GM12878 (cell line): ENCODE measurements around the gene KMO. TPM values are rescaled to one million over a fixed set of nuclear protein-coding genes. Genes with fewer than 3 reads are reported as not detected.

Source experiments
- ATAC-seq: fragments of 200-7000 bp; cut with Tn5 transposase; 3 replicates; pipeline ENCODE4 v1.9.1; 2020; ENCODE audit warnings: mild to moderate bottlenecking, moderate library complexity
- BruUV-seq: library from RNA; stranded (reverse); fragments of 400-500 nt; replicated peaks from 2 replicates; lab custom pipeline; 2021; lab: Mats Ljungman, UMichigan
- CTCF ChIA-PET: fragments of 300-600 bp; sonication (Branson Sonifier 250); formaldehyde crosslinking; extraction: SDS; loops from one replicate; lab custom pipeline; 2021; ENCODE audit warnings: inconsistent platforms; lab: Yijun Ruan, JAX
- POLR2A ChIA-PET: fragments of 350-600 bp; formaldehyde crosslinking; extraction: SDS; loops from one replicate; lab custom pipeline; 2021; ENCODE audit warnings: inconsistent platforms; lab: Charles Lee
- RAD21 ChIA-PET: fragments of 300-600 bp; sonication (Branson Sonifier 250); formaldehyde crosslinking; loops from one replicate; lab custom pipeline; 2023; ENCODE audit warnings: antibody characterized with exemption; ENCODE audit not compliant: unreplicated experiment; lab: Charles Lee
- SMC1A ChIA-PET: fragments of 300-600 bp; sonication (Branson Sonifier 250); formaldehyde crosslinking; loops from one replicate; lab custom pipeline; 2023; ENCODE audit not compliant: unreplicated experiment, uncharacterized antibody; lab: Charles Lee
- DNase-seq: peaks from one replicate; pipeline ENCODE4 v3.0.0-alpha.2; 2011; ENCODE audit warnings: low read depth, low spot score
- FAIRE-seq: peaks from 3 replicates; lab custom pipeline; 2011; peaks lifted over from hg19 to GRCh38; lab: Jason Lieb, UNC
- H2AFZ ChIP-seq: 2 replicates; pipeline ENCODE4 v1.6.0; 2011; ENCODE audit warnings: low read depth, low read length, control low read depth; ENCODE audit not compliant: control insufficient read depth
- H3K27ac ChIP-seq: 2 replicates; pipeline ENCODE4 v1.5.1; 2011; ENCODE audit warnings: control low read depth; ENCODE audit not compliant: control insufficient read depth, insufficient read depth
- H3K27me3 ChIP-seq, 2 experiments: replicated peaks in 1 of 2; 2 replicates each; pipeline versions ENCODE4 v1.6.0 to v1.6.1; 2011; ENCODE audit warnings: low read length in 1 of 2; ENCODE audit not compliant: control insufficient read depth in 2 of 2, insufficient read depth in 2 of 2
- H3K36me3 ChIP-seq, 2 experiments: 2 replicates each; pipeline ENCODE4 v1.5.1; 2011; ENCODE audit warnings: low read length in 1 of 2; ENCODE audit not compliant: control insufficient read depth in 2 of 2, insufficient read depth in 2 of 2
- H3K4me1 ChIP-seq: 2 replicates; pipeline ENCODE4 v1.6.1; 2011; ENCODE audit warnings: mild to moderate bottlenecking, low read length, moderate library complexity, mixed read lengths; ENCODE audit not compliant: control insufficient read depth, insufficient read depth
- H3K4me2 ChIP-seq: 2 replicates; pipeline ENCODE4 v1.6.0; 2011; ENCODE audit warnings: control low read depth; ENCODE audit not compliant: control insufficient read depth, insufficient read depth
- H3K4me3 ChIP-seq: fragments of 200-600 bp; sonication (generic); 2 replicates; pipeline ENCODE4 v1.5.1; 2016
- H3K79me2 ChIP-seq: 2 replicates; pipeline ENCODE4 v1.6.0; 2011; ENCODE audit warnings: low read length; ENCODE audit not compliant: control insufficient read depth, insufficient read depth
- H3K9ac ChIP-seq: 2 replicates; pipeline ENCODE4 v1.8.0; 2011; ENCODE audit warnings: low read length, control low read depth, mixed read lengths; ENCODE audit not compliant: control insufficient read depth, insufficient read depth
- H3K9me3 ChIP-seq: replicated peaks from 3 replicates; pipeline ENCODE4 v1.5.1; 2011; ENCODE audit warnings: mild to moderate bottlenecking, low read length; ENCODE audit not compliant: control insufficient read depth, insufficient read depth
- H4K20me1 ChIP-seq: 2 replicates; pipeline ENCODE4 v1.6.0; 2011; ENCODE audit not compliant: control insufficient read depth, insufficient read depth
- BHLHE40 ChIP-seq, 2 experiments: fragments of 450-650 bp in 1 of 2; IDR thresholded peaks; 2 replicates each; pipeline ENCODE4 v1.6.1; 2011 to 2017; ENCODE audit warnings: low read depth in 2 of 2, borderline replicate concordance in 1 of 2, improper control_type of control experiment in 1 of 2, low read length in 1 of 2, mild to moderate bottlenecking in 1 of 2
- CBFB ChIP-seq: IDR thresholded peaks from 2 replicates; pipeline ENCODE4 v1.6.1; 2016; ENCODE audit warnings: antibody characterized with exemption, low read depth
- CBX5 ChIP-seq: sonication (generic); IDR thresholded peaks from 2 replicates; pipeline ENCODE4 v1.6.1; 2016; ENCODE audit warnings: low read depth, moderate library complexity, mild to moderate bottlenecking, inconsistent platforms
- ESRRA ChIP-seq: IDR thresholded peaks from 2 replicates; pipeline ENCODE4 v1.6.1; 2012; ENCODE audit warnings: mild to moderate bottlenecking, low read length, improper control_type of control experiment
- ETV6 ChIP-seq, 2 experiments: fragments of 450-650 bp in 1 of 2; IDR thresholded peaks in 1 of 2; conservative IDR thresholded peaks in 1 of 2; 2 replicates each; pipeline ENCODE4 v1.6.1; 2014; ENCODE audit warnings: antibody characterized with exemption in 1 of 2, borderline replicate concordance in 1 of 2, low read depth in 1 of 2, mild to moderate bottlenecking in 1 of 2, moderate library complexity in 1 of 2
- HCFC1 ChIP-seq: fragments of 150-350 bp; IDR thresholded peaks from 2 replicates; pipeline ENCODE4 v1.6.1; 2014; ENCODE audit warnings: low read length
- JUNB ChIP-seq: IDR thresholded peaks from 2 replicates; pipeline ENCODE4 v1.6.1; 2016; ENCODE audit warnings: antibody characterized with exemption, mild to moderate bottlenecking
- JUND ChIP-seq: IDR thresholded peaks from 2 replicates; pipeline ENCODE4 v1.6.1; 2012; ENCODE audit warnings: low read depth, mild to moderate bottlenecking, low read length, improper control_type of control experiment, moderate library complexity
- POLR2A ChIP-seq: IDR thresholded peaks from 2 replicates; pipeline ENCODE4 v1.6.1; 2011; ENCODE audit warnings: low read depth, mild to moderate bottlenecking, low read length
- RAD21 ChIP-seq: IDR thresholded peaks from 2 replicates; pipeline ENCODE4 v1.6.1; 2011; ENCODE audit warnings: mild to moderate bottlenecking, low read depth, low read length, moderate library complexity; ENCODE audit not compliant: insufficient read depth
- SMAD5 ChIP-seq: IDR thresholded peaks from 2 replicates; pipeline ENCODE4 v1.6.1; 2016; ENCODE audit warnings: antibody characterized with exemption, low read depth
- SREBF2 ChIP-seq: IDR thresholded peaks from 2 replicates; pipeline ENCODE4 v1.6.1; 2012; ENCODE audit warnings: mild to moderate bottlenecking, low read length
- TCF12 ChIP-seq: IDR thresholded peaks from 2 replicates; pipeline ENCODE4 v1.6.1; 2011; ENCODE audit warnings: low read depth, mild to moderate bottlenecking, low read length
- YBX1 ChIP-seq: fragments of 450-650 bp; IDR thresholded peaks from 2 replicates; pipeline ENCODE4 v1.6.1; 2016; ENCODE audit warnings: antibody characterized with exemption
- ZZZ3 ChIP-seq: IDR thresholded peaks from 2 replicates; pipeline ENCODE4 v1.6.1; 2011; ENCODE audit warnings: low read depth; ENCODE audit not compliant: control insufficient read depth, insufficient read length
- in situ Hi-C: fragments of 300-500 bp; cut with MboI; formaldehyde crosslinking; loops from 9 replicates; pipeline ENCODE4 v1.14.3; 2018; ENCODE audit warnings: mixed read lengths
- intact Hi-C: fragments of 100-400 bp; cut with micrococcal nuclease; formaldehyde crosslinking; loops from one replicate; pipeline ENCODE4 v1.14.2; 2022; ENCODE audit not compliant: unreplicated experiment
- polyA plus RNA-seq, 11 experiments: library from polyadenylated mRNA; depleted of rRNA in 4 of 11; unstranded in 6 of 11; stranded (reverse) in 5 of 11; fragments of >200 nt; fragmentation: Nextera tagmentation in 4 of 11; fragmentation: Illumina TruSeq in 1 of 11; extraction: Ambion mirVana in 4 of 11; extraction: Trizol in 1 of 11; gene quantifications; 1 replicate in 1 of 11; 2 replicates in 10 of 11; pipeline versions ENCODE4 v1.2.1 to v1.2.3, GENCODE V29; 2011 to 2016; ENCODE audit warnings: inconsistent platforms in 2 of 11, missing spikeins in 2 of 11, low read depth in 1 of 11
- total RNA-seq, 4 experiments: library from RNA; depleted of rRNA in 3 of 4; stranded (reverse); fragments of >200 nt in 3 of 4; fragmentation: Illumina TruSeq in 1 of 4; extraction: Trizol in 1 of 4; gene quantifications; 2 replicates each; pipeline versions ENCODE4 v1.2.1 to v1.2.3, GENCODE V29; 2013 to 2021
- TF ChIP-seq, protein P1 (sequence below): IDR thresholded peaks from 2 replicates; pipeline ENCODE4 v1.6.1; 2011; ENCODE audit warnings: mild to moderate bottlenecking, low read depth, low read length, moderate library complexity; ENCODE audit not compliant: insufficient replicate concordance
- TF ChIP-seq, protein P2 (sequence below): fragments of 450-650 bp; conservative IDR thresholded peaks from 2 replicates; pipeline ENCODE4 v1.6.1; 2017; ENCODE audit warnings: mild to moderate bottlenecking, moderate library complexity

The KMO gene
- total and polyA plus RNA-seq, 10 of the 15 experiments (the other 5 are each of a cell fraction or from before 2014, with no cell fraction given), result 0.68 to 5.9 (median 1.5) TPM

DNA sequence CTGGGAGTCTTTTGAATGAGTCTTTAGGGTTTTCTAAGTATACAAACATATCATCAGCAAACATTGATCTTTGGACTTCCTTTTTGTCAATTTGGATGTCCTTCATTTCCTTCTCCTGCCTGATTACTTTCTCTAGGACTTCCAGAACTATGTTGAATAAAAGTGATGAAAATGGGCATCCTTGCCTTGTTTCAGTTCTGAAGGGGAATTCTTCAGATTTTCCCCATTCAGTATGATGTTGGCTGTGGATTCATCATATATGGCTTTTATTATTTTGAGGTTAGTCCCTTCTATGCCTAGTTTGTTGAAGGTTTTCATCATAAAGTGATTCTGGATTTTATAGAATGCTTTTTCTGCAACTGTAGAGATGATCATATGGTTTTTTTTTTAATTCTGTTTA lies 42.0 kb downstream of the KMO start:
- in situ Hi-C loops (no loop called here), intact Hi-C loops (no loop called here)
- H2AFZ ChIP-seq, result no peak overlapping the region
- FAIRE-seq, result no peak
- no TSS peak for BruUV-seq
- H3K27me3 ChIP-seq, result no peaks in the 10 kb centered on the region
- H3K36me3 ChIP-seq, result no peaks in the 10 kb centered on the region
- no peak overlapping the region for H3K9ac ChIP-seq
- DNase-seq, result no peak
- H3K4me3 ChIP-seq, result no peak overlapping the region
- RAD21 ChIA-PET, result no interaction called here
- H3K27ac ChIP-seq, result no peak overlapping the region
- SMC1A ChIA-PET, result no interaction called here
- POLR2A ChIA-PET, result no interaction called here
- TF ChIP-seq, protein P1, sequence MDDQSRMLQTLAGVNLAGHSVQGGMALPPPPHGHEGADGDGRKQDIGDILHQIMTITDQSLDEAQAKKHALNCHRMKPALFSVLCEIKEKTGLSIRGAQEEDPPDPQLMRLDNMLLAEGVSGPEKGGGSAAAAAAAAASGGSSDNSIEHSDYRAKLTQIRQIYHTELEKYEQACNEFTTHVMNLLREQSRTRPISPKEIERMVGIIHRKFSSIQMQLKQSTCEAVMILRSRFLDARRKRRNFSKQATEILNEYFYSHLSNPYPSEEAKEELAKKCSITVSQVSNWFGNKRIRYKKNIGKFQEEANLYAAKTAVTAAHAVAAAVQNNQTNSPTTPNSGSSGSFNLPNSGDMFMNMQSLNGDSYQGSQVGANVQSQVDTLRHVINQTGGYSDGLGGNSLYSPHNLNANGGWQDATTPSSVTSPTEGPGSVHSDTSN, result no peak
- no peak for TF ChIP-seq JUND
- TF ChIP-seq BHLHE40 (IDR thresholded peaks at IDR 0.05; ENCODE audit: borderline replicate concordance in 1 of 2, low read depth in 2 of 2, low read length in 1 of 2), result no peak
- TF ChIP-seq SMAD5, result no peak
- no peak for TF ChIP-seq HCFC1
- TF ChIP-seq POLR2A, result no peak
- no peak for TF ChIP-seq JUNB
- no peak for TF ChIP-seq RAD21
- no peak for TF ChIP-seq ZZZ3
- TF ChIP-seq ESRRA, result no peak
- no peak for TF ChIP-seq ETV6 (conservative IDR thresholded peaks at IDR 0.05 in 1 of 2, IDR thresholded peaks at IDR 0.05 in 1 of 2; ENCODE audit: borderline replicate concordance in 1 of 2, low read depth in 1 of 2)
- TF ChIP-seq CBFB, result no peak
- no peak for TF ChIP-seq CBX5
- TF ChIP-seq SREBF2, result no peak
- TF ChIP-seq, protein P2, sequence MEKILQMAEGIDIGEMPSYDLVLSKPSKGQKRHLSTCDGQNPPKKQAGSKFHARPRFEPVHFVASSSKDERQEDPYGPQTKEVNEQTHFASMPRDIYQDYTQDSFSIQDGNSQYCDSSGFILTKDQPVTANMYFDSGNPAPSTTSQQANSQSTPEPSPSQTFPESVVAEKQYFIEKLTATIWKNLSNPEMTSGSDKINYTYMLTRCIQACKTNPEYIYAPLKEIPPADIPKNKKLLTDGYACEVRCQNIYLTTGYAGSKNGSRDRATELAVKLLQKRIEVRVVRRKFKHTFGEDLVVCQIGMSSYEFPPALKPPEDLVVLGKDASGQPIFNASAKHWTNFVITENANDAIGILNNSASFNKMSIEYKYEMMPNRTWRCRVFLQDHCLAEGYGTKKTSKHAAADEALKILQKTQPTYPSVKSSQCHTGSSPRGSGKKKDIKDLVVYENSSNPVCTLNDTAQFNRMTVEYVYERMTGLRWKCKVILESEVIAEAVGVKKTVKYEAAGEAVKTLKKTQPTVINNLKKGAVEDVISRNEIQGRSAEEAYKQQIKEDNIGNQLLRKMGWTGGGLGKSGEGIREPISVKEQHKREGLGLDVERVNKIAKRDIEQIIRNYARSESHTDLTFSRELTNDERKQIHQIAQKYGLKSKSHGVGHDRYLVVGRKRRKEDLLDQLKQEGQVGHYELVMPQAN, result no peak
- TF ChIP-seq YBX1, result no peak
- TF ChIP-seq TCF12, result no peak
- CTCF ChIA-PET, result no interaction called here
- H4K20me1 ChIP-seq, result no peaks in the 10 kb centered on the region
- H3K4me1 ChIP-seq, result no peaks in the 10 kb centered on the region
- no peak overlapping the region for H3K4me2 ChIP-seq
- no peaks in the 10 kb centered on the region for H3K79me2 ChIP-seq
- ATAC-seq, result no peak
- no peaks in the 10 kb centered on the region; the same call in 2 of the 3 replicates for H3K9me3 ChIP-seq
